Progenitor cell of endocrine pancreas (in vitro differentiated cells): Measurements from ENCODE around the gene SERPINB6. TPM values are rescaled to one million over a fixed set of nuclear protein-coding genes. Genes with fewer than 3 reads are reported as not detected.

Experiments
- DNase-seq: peaks from one replicate; pipeline ENCODE4 v3.0.0; 2021; ENCODE audit warnings: low spot score; ENCODE audit not compliant: unreplicated experiment
- H3K27ac Mint-ChIP-seq: 2 replicates; pipeline ENCODE4 v1.8.0; 2021; ENCODE audit warnings: mild to moderate bottlenecking, moderate library complexity, mixed read lengths
- H3K27me3 Mint-ChIP-seq: 2 replicates; pipeline ENCODE4 v1.8.0; 2021; ENCODE audit warnings: mixed read lengths
- H3K36me3 Mint-ChIP-seq: 2 replicates; pipeline ENCODE4 v1.8.0; 2022; ENCODE audit warnings: mixed read lengths; ENCODE audit not compliant: insufficient read depth
- H3K4me1 Mint-ChIP-seq: 2 replicates; pipeline ENCODE4 v1.8.0; 2021; ENCODE audit warnings: low read depth, mixed read lengths
- H3K4me3 Mint-ChIP-seq: 2 replicates; pipeline ENCODE4 v1.8.0; 2021; ENCODE audit warnings: low read depth, mild to moderate bottlenecking, moderate library complexity, mixed read lengths
- H3K9me3 Mint-ChIP-seq: 2 replicates; pipeline ENCODE4 v1.8.0; 2021; ENCODE audit warnings: low read depth, mixed read lengths
- total RNA-seq: library from RNA; stranded (reverse); gene quantifications from 2 replicates; pipeline ENCODE4 v1.2.1, GENCODE V29; 2021
- TF ChIP-seq, protein P1 (sequence below): fragments of 200-600 bp; sonication (generic); IDR thresholded peaks from one replicate; pipeline ENCODE4 v1.5.0; 2021; ENCODE audit warnings: antibody characterized with exemption, mild to moderate bottlenecking; ENCODE audit not compliant: unreplicated experiment

Gene SERPINB6
- total RNA-seq, 1 donor from 2014 or later, result 226 TPM

DNA sequence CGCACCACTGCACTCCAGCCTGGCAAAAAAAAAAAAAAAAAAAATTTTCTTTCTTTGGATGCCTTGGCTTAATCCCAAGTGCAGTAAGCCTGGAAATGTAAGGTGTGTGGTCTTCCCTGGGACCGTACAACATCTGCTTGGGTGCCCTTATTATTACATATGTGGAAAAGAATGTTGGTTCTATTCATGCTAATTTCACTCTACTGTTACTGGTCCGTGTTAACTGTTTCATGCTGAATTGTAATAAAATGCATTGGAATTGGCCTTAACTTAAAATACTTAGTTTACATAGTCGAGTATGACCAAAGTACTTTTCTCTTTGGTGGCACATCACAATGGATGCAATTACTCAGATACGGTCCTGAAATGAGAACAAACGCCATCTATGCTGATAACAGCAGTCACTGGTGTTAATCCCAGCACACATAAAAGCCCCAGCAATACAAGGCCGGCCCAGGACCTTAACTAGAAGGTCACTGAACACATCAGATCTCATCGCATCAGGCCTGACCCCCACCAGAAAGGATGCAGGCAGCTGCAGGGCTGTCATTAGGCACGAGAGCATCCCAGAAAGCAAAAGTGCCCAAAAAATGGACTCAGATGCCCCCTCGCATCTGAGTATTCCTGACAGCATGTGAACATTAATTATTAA lies 1.2 kb downstream of the SERPINB6 start:
- TF ChIP-seq, protein P1, sequence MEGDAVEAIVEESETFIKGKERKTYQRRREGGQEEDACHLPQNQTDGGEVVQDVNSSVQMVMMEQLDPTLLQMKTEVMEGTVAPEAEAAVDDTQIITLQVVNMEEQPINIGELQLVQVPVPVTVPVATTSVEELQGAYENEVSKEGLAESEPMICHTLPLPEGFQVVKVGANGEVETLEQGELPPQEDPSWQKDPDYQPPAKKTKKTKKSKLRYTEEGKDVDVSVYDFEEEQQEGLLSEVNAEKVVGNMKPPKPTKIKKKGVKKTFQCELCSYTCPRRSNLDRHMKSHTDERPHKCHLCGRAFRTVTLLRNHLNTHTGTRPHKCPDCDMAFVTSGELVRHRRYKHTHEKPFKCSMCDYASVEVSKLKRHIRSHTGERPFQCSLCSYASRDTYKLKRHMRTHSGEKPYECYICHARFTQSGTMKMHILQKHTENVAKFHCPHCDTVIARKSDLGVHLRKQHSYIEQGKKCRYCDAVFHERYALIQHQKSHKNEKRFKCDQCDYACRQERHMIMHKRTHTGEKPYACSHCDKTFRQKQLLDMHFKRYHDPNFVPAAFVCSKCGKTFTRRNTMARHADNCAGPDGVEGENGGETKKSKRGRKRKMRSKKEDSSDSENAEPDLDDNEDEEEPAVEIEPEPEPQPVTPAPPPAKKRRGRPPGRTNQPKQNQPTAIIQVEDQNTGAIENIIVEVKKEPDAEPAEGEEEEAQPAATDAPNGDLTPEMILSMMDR, result no peak
- H3K4me1 Mint-ChIP-seq, result peaks cover 34% of the 10 kb centered on the region
- DNase-seq, result no peak
- peaks cover 2% of the 10 kb centered on the region for H3K36me3 Mint-ChIP-seq
- H3K27me3 Mint-ChIP-seq, result no peaks in the 10 kb centered on the region
- H3K4me3 Mint-ChIP-seq, result peak overlapping the region; percentile 84
- H3K27ac Mint-ChIP-seq, result peak overlapping the region; percentile 94
- no peaks in the 10 kb centered on the region for H3K9me3 Mint-ChIP-seq

DNA sequence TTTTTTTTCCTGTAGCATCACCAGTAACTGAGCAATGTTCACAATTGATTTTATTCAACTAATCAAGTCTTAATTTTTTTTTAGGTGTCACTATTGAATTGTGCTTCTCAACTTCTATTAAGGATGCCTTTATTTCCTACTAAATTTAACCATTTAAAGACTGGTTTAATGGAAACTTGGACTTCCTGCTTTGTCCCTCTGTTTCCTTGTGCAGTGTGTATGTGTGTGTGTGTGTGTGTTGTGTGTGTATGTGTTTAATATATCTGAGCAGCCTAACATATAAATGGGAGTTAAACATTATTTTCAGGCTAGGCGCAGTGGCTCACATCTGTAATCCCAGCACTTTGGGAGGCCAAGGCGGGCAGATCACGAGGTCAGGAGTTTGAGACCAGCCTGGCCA lies 1.8 kb downstream of the SERPINB6 start:
- Mint-ChIP-seq H3K27me3 (no peaks in the 10 kb centered on the region), H3K4me3 (peak overlapping the region; percentile 52), H3K4me1 (peaks cover 34% of the 10 kb centered on the region), H3K27ac (no peak overlapping the region), H3K36me3 (peaks cover 2% of the 10 kb centered on the region), H3K9me3 (no peaks in the 10 kb centered on the region)
- DNase-seq, result no peak
- TF ChIP-seq, protein P1, result no peak

DNA sequence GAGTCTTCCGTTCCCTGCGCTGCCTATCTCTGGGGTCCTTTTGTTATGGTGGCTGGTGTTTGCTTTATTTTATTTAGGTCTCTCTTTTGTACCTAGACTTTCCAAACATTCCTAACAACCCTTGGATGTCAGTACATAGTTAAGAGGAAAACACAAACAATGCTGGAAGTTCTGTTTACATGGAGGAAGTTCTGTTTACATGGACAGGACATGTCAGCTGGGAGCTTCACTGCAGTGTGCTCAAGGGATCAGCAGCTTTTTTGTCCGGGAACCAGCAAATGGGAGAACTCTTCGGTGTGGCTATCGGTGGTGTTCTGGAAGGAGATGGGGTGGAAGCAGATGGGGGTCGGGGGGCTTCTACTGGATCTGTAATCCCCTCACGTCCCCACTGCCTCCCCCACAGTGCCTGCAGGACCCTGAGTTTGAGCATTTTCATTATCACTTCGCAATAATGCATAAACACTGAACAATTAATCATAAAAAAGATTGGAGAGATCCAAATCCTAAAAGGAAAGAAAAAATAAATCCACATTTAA lies 2.7 kb downstream of the SERPINB6 start:
- H3K27me3 Mint-ChIP-seq, result no peaks in the 10 kb centered on the region
- peaks cover 2% of the 10 kb centered on the region for H3K36me3 Mint-ChIP-seq
- no peak for DNase-seq
- H3K27ac Mint-ChIP-seq, result peak overlapping the region; percentile 4
- H3K4me3 Mint-ChIP-seq, result no peak overlapping the region
- H3K9me3 Mint-ChIP-seq, result no peaks in the 10 kb centered on the region
- TF ChIP-seq, protein P1, result no peak
- peaks cover 37% of the 10 kb centered on the region for H3K4me1 Mint-ChIP-seq

DNA sequence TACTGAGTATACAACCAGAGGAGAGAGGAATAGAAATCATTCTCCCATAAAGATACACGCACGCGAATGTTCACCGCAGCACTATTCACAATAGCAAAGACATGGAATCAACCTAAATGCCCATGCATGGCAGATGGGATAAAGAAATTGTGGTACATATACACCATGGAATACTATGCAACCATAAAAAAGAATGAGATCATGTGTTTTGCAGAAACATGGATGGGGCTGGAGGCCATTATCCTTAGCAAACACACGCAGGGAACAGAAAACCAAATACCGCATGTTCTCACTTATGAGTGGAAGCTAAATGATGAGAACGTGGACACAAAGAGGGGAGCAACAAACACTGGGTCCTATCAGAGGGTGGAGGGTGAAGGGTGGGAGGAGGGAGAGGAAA lies 3.4 kb downstream of the SERPINB6 start:
- H3K27me3 Mint-ChIP-seq, result no peaks in the 10 kb centered on the region
- H3K4me1 Mint-ChIP-seq, result peaks cover 43% of the 10 kb centered on the region
- TF ChIP-seq, protein P1, result no peak
- no peak overlapping the region for H3K4me3 Mint-ChIP-seq
- no peak for DNase-seq
- H3K9me3 Mint-ChIP-seq, result no peaks in the 10 kb centered on the region
- H3K27ac Mint-ChIP-seq, result no peak overlapping the region
- peaks cover 2% of the 10 kb centered on the region for H3K36me3 Mint-ChIP-seq

DNA sequence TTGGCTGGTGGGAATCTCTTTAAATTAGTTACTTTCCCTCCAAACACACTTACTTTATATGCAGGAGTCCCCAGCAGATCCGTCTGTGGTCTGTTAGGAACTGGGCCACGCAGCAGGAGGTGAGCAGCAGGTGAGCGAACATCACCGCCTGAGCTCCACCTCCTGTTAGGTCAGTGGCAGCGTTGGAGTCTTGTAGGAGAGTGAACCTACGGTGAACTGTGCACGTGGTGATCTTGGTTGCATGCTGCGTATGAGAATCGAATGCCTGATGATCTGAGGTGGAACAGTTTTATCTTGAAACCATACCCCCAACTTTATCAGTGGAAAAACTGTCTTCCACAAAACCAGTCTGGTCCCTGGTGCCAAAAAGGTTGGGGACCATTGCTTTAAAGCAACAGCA lies 5.0 kb downstream of the SERPINB6 start:
- no peaks in the 10 kb centered on the region for H3K9me3 Mint-ChIP-seq
- peaks cover 2% of the 10 kb centered on the region for H3K36me3 Mint-ChIP-seq
- TF ChIP-seq, protein P1, result no peak
- H3K27ac Mint-ChIP-seq, result peak overlapping the region; percentile 85
- no peak for DNase-seq
- no peak overlapping the region for H3K4me3 Mint-ChIP-seq
- H3K4me1 Mint-ChIP-seq, result peaks cover 53% of the 10 kb centered on the region
- H3K27me3 Mint-ChIP-seq, result no peaks in the 10 kb centered on the region
